NCI-H1105 treated with DMSO at 0.1 percent for 48 hours (cell line): ENCODE results near the gene WNK1.
"Not testable (repeated sequence)": the region's sequence is repeated elsewhere in the genome, so short reads cannot be mapped to it uniquely, and the experiment has no call there.

Experiments used
- DNase-seq: peaks from one replicate; lab custom pipeline; 2025; lab: John Stamatoyannopoulos, UW

Gene WNK1

GRCh38 chr12:779745-780734 lies 27.7 kb downstream of the WNK1 start:
- no peak for DNase-seq

- DNase-seq = no peak
Measured at GRCh38 chr12:780750-781379, 28.5 kb downstream of the WNK1 start.

- DNase-seq = no peak
Measured at GRCh38 chr12:785706-786105, 33.3 kb downstream of the WNK1 start.

GRCh38 chr12:788288-788687 lies 35.9 kb downstream of the WNK1 start:
- DNase-seq = no peak

GRCh38 chr12:788762-789161 lies 36.4 kb downstream of the WNK1 start:
- not testable (repeated sequence) for DNase-seq

GRCh38 chr12:789852-790563 lies 37.6 kb downstream of the WNK1 start:
- no peak for DNase-seq

- DNase-seq = no peak
Measured at GRCh38 chr12:790608-791007, 38.2 kb downstream of the WNK1 start.

- DNase-seq = no peak
Measured at GRCh38 chr12:793037-793436, 40.7 kb downstream of the WNK1 start.

- DNase-seq = no peak
Measured at GRCh38 chr12:793711-794110, 41.3 kb downstream of the WNK1 start.

- no peak for DNase-seq
Measured at GRCh38 chr12:795305-795704, 42.9 kb downstream of the WNK1 start.

GRCh38 chr12:800401-800800 lies 48.0 kb downstream of the WNK1 start:
- no peak for DNase-seq

GRCh38 chr12:802242-803120 lies 50.1 kb downstream of the WNK1 start:
- DNase-seq = no peak

- DNase-seq = no peak
Measured at GRCh38 chr12:805022-805632, 52.7 kb downstream of the WNK1 start.

GRCh38 chr12:806200-806791 lies 53.9 kb downstream of the WNK1 start:
- no peak for DNase-seq

- DNase-seq = no peak
Measured at GRCh38 chr12:807041-807735, 54.8 kb downstream of the WNK1 start.

- DNase-seq = no peak
Measured at GRCh38 chr12:810116-810515, 57.7 kb downstream of the WNK1 start.

- no peak for DNase-seq
Measured at GRCh38 chr12:810671-811415, 58.5 kb downstream of the WNK1 start.

- DNase-seq = no peak
Measured at GRCh38 chr12:812950-813349, 60.6 kb downstream of the WNK1 start.

- DNase-seq = not testable (repeated sequence)
Measured at GRCh38 chr12:817456-817855, 65.1 kb downstream of the WNK1 start.
